HepG2 (cell line): Measurements from ENCODE around the gene CADPS. TPM values are rescaled to one million over a fixed set of nuclear protein-coding genes. Genes with fewer than 3 reads are reported as not detected.

Experiments
- ATAC-seq: fragments of 200-7000 bp; cut with Tn5 transposase; 3 replicates; pipeline ENCODE4 v1.9.1; 2020; ENCODE audit warnings: mild to moderate bottlenecking, moderate library complexity
- BruUV-seq: library from RNA; stranded (reverse); fragments of 400-500 nt; replicated peaks from 2 replicates; lab custom pipeline; 2021; lab: Mats Ljungman, UMichigan
- CTCF ChIA-PET: fragments of 300-600 bp; formaldehyde crosslinking; extraction: SDS; loops from one replicate; lab custom pipeline; 2021; ENCODE audit warnings: low total read pairs, inconsistent platforms, low intra/inter-chr PET ratio; lab: Yijun Ruan, JAX
- POLR2A ChIA-PET: fragments of 350-600 bp; sonication (Branson Sonifier 250); formaldehyde crosslinking; loops from one replicate; lab custom pipeline; 2020; ENCODE audit warnings: antibody characterized with exemption, inconsistent platforms; lab: Yijun Ruan, JAX
- DNase-seq: peaks from one replicate; pipeline ENCODE4 v3.0.0-alpha.2; 2015; ENCODE audit warnings: low spot score
- FAIRE-seq: peaks from 3 replicates; lab custom pipeline; 2011; peaks lifted over from hg19 to GRCh38; lab: Jason Lieb, UNC
- H2AFZ ChIP-seq: one replicate; pipeline ENCODE4 v1.6.1; 2011; ENCODE audit warnings: low read length, inconsistent platforms
- H3K27ac ChIP-seq: fragments of 300-600 bp; 3 replicates; pipeline ENCODE4 v1.8.0; 2011; ENCODE audit warnings: mixed run types, mild to moderate bottlenecking, mixed read lengths, low read length, inconsistent platforms; ENCODE audit not compliant: insufficient read depth; ENCODE audit errors: extremely low read length
- H3K27me3 ChIP-seq, 2 experiments: fragments of 200-600 bp in 1 of 2; 2 replicates in 1 of 2; 3 replicates in 1 of 2; pipeline versions ENCODE4 v1.6.0 to v1.8.0; 2011; ENCODE audit warnings: low read length in 2 of 2, mild to moderate bottlenecking in 2 of 2, moderate library complexity in 2 of 2, inconsistent platforms in 1 of 2; ENCODE audit not compliant: insufficient read depth in 2 of 2, control insufficient read depth in 1 of 2
- H3K36me3 ChIP-seq, 2 experiments: fragments of 200-600 bp in 1 of 2; replicated peaks in 1 of 2; 2 replicates in 1 of 2; 3 replicates in 1 of 2; pipeline versions ENCODE4 v1.5.1 to v1.8.0; 2011; ENCODE audit warnings: low read length in 2 of 2, inconsistent platforms in 1 of 2; ENCODE audit not compliant: insufficient read depth in 2 of 2, control insufficient read depth in 1 of 2
- H3K4me1 ChIP-seq: 2 replicates; pipeline ENCODE4 v1.5.1; 2012; ENCODE audit warnings: low read length, inconsistent platforms; ENCODE audit not compliant: insufficient read depth
- H3K4me2 ChIP-seq: 2 replicates; pipeline ENCODE4 v1.6.0; 2011; ENCODE audit warnings: low read depth, low read length, inconsistent platforms
- H3K4me3 ChIP-seq, 3 experiments: fragments of 200-600 bp in 1 of 3; sonication (generic), shearing (Covaris generic) in 1 of 3; replicated peaks in 1 of 3; 2 replicates each; pipeline ENCODE4 v1.5.1; 2011 to 2016; ENCODE audit warnings: low read length in 3 of 3, inconsistent platforms in 2 of 3, low read depth in 2 of 3, mild to moderate bottlenecking in 2 of 3, control low read depth in 1 of 3, mixed read lengths in 1 of 3; ENCODE audit not compliant: insufficient read depth in 1 of 3
- H3K79me2 ChIP-seq: one replicate; pipeline ENCODE4 v1.6.1; 2011; ENCODE audit warnings: low read length, inconsistent platforms; ENCODE audit not compliant: insufficient read depth
- H3K9ac ChIP-seq: 2 replicates; pipeline ENCODE4 v1.6.0; 2011; ENCODE audit warnings: mild to moderate bottlenecking, low read depth, low read length, inconsistent platforms; ENCODE audit not compliant: insufficient read depth
- H3K9me3 ChIP-seq: 2 replicates; pipeline ENCODE4 v1.5.1; 2012; ENCODE audit warnings: mild to moderate bottlenecking, low read length
- H4K20me1 ChIP-seq: 2 replicates; pipeline ENCODE4 v1.6.0; 2011; ENCODE audit warnings: inconsistent platforms, mild to moderate bottlenecking, low read length, moderate library complexity; ENCODE audit not compliant: insufficient read depth
- ATF6 ChIP-seq: sonication (generic); formaldehyde crosslinking; conservative IDR thresholded peaks from 2 replicates; pipeline ENCODE4 v1.4.0; 2020; ENCODE audit warnings: missing genetic modification reagents
- ELK4 ChIP-seq: sonication (generic); formaldehyde crosslinking; IDR thresholded peaks from 2 replicates; pipeline ENCODE4 v1.9.0; 2021; ENCODE audit warnings: missing genetic modification reagents, borderline replicate concordance
- MYC ChIP-seq: sonication (generic); formaldehyde crosslinking; IDR thresholded peaks from 2 replicates; pipeline ENCODE4 v1.9.0; 2021; ENCODE audit warnings: missing genetic modification reagents, borderline replicate concordance
- PPARG ChIP-seq: conservative IDR thresholded peaks from 2 replicates; pipeline ENCODE4 v1.6.1; 2016; ENCODE audit warnings: missing biosample characterization, missing genetic modification reagents
- PRMT3 ChIP-seq: sonication (generic); formaldehyde crosslinking; IDR thresholded peaks from 2 replicates; pipeline ENCODE4 v1.8.1; 2022; ENCODE audit warnings: low read depth, mild to moderate bottlenecking, moderate library complexity, missing genetic modification reagents, borderline replicate concordance
- SRSF1 ChIP-seq: fragments of 200-400 bp; formaldehyde crosslinking; optimal IDR thresholded peaks from 2 replicates; pipeline ENCODE3; 2017; ENCODE audit warnings: mild to moderate bottlenecking, low read depth, low read length, moderate library complexity
- ZBTB26 ChIP-seq: IDR thresholded peaks from 2 replicates; pipeline ENCODE4 v1.6.1; 2016; ENCODE audit warnings: missing compliant biosample characterization, missing genetic modification reagents, borderline replicate concordance
- ZFAT ChIP-seq: sonication (generic); formaldehyde crosslinking; conservative IDR thresholded peaks from 2 replicates; pipeline ENCODE4 v1.8.1; 2023; ENCODE audit warnings: missing genetic modification reagents, inconsistent platforms
- ZFY ChIP-seq: sonication (generic); formaldehyde crosslinking; IDR thresholded peaks from 2 replicates; pipeline ENCODE4 v1.4.0; 2020; ENCODE audit warnings: missing genetic modification reagents
- ZIK1 ChIP-seq: sonication (generic); formaldehyde crosslinking; IDR thresholded peaks from 2 replicates; pipeline ENCODE4 v1.5.0; 2020; ENCODE audit warnings: mild to moderate bottlenecking, low read depth, missing genetic modification reagents, borderline replicate concordance
- ZNF143 ChIP-seq: sonication (generic); formaldehyde crosslinking; IDR thresholded peaks from 2 replicates; pipeline ENCODE4 v1.4.0; 2020; ENCODE audit warnings: missing genetic modification reagents
- ZNF318 ChIP-seq: sonication (generic); formaldehyde crosslinking; IDR thresholded peaks from 2 replicates; pipeline ENCODE4 v1.4.0; 2020; ENCODE audit warnings: mild to moderate bottlenecking, missing genetic modification reagents
- WGBS: methylation state at CpG from one replicate; pipeline ENCODE4 v1.1.6; 2017; ENCODE audit warnings: low lambda C conversion rate; 5-methylcytosine and 5-hydroxymethylcytosine counted together
- in situ Hi-C: cut with HindIII; loops from 2 replicates; pipeline ENCODE4 v1.10.0; 2017; ENCODE audit warnings: low pct_unique_long_range_greater_than_20kb; ENCODE audit not compliant: extremely low pct_ligation_motif_present
- intact Hi-C: fragments of 100-400 bp; cut with micrococcal nuclease; formaldehyde crosslinking; loops from one replicate; pipeline ENCODE4 v1.10.0; 2022; ENCODE audit not compliant: unreplicated experiment
- polyA plus RNA-seq, 8 experiments: library from polyadenylated mRNA; depleted of rRNA in 3 of 8; stranded (reverse) in 7 of 8; unstranded in 1 of 8; fragments of >200 nt; fragmentation: Illumina TruSeq in 4 of 8; extraction: Trizol in 4 of 8; gene quantifications; 2 replicates each; pipeline versions ENCODE4 v1.2.1 to v1.2.3, GENCODE V29; 2011 to 2016; ENCODE audit warnings: low read depth in 4 of 8, missing spikeins in 1 of 8, mixed read lengths in 1 of 8; ENCODE audit not compliant: insufficient read depth in 1 of 8
- total RNA-seq, 5 experiments: library from RNA; depleted of rRNA; stranded (reverse); fragments of >200 nt; fragmentation: Illumina TruSeq; extraction: Trizol; gene quantifications; 2 replicates each; pipeline ENCODE4 v1.2.3, GENCODE V29; 2016; ENCODE audit warnings: low read depth in 1 of 5

CADPS gene
- total and polyA plus RNA-seq, 2 of the 13 experiments (the other 11 are each of a cell fraction or from before 2014, with no cell fraction given) = not detected

- FAIRE-seq = no peak
- no TSS peak for BruUV-seq
- no peak for TF ChIP-seq ZBTB26
- TF ChIP-seq ZFY (CRISPR knock-in tag) = no peak
- TF ChIP-seq ELK4 (CRISPR knock-in tag) = no peak
- no peak for TF ChIP-seq ZNF143
- no peak for TF ChIP-seq ZFAT (CRISPR knock-in tag)
- no peak for TF ChIP-seq PPARG (CRISPR knock-in tag)
- TF ChIP-seq ZNF318 (CRISPR knock-in tag) = no peak
- no peak for TF ChIP-seq PRMT3 (CRISPR knock-in tag)
- TF ChIP-seq ZIK1 (CRISPR knock-in tag) = no peak
- no peak for TF ChIP-seq ATF6 (CRISPR knock-in tag)
- no peak for TF ChIP-seq MYC
- TF ChIP-seq SRSF1 = no peak
These were observed 471.5 kb downstream of the CADPS start for GRCh38 chr3:62403765-62404164.

More at GRCh38 chr3:62403765-62404164, 471.5 kb downstream of the CADPS start:
- H2AFZ ChIP-seq = no peak overlapping the region
- H3K27ac ChIP-seq = no peak overlapping the region
- no peak overlapping the region for H3K4me2 ChIP-seq
- intact Hi-C loops (no loop called here), in situ Hi-C loops (no loop called here)
- no peak overlapping the region for H3K9ac ChIP-seq
- H3K4me3 ChIP-seq = no peak overlapping the region
- peaks cover 1 to 27% of the 10 kb centered on the region in 2 experiments; a peak in 2 of 5 replicates for H3K27me3 ChIP-seq
- H3K36me3 ChIP-seq = no peaks in the 10 kb centered on the region
- WGBS = 34% methylated on average over 3 of the region's 3 CpGs
- H3K79me2 ChIP-seq = no peaks in the 10 kb centered on the region
- no peak for ATAC-seq
- no peak for DNase-seq
- H3K9me3 ChIP-seq = no peaks in the 10 kb centered on the region
- ChIA-PET CTCF (no interaction called here), POLR2A (no interaction called here)
- H3K4me1 ChIP-seq = no peaks in the 10 kb centered on the region
- H4K20me1 ChIP-seq = no peaks in the 10 kb centered on the region
